HEK293T (cell line): ENCODE measurements around the gene TOMM22.

Source experiments
- BHLHE40 ChIP-seq: fragments of 450-650 bp; IDR thresholded peaks from 2 replicates; pipeline ENCODE4 v1.6.1; 2016; ENCODE audit warnings: mild to moderate bottlenecking, moderate library complexity, borderline replicate concordance
- CTBP1 ChIP-seq: fragments of 450-650 bp; IDR thresholded peaks from 2 replicates; pipeline ENCODE4 v1.6.1; 2016; ENCODE audit warnings: borderline replicate concordance
- ELF4 ChIP-seq: fragments of 450-650 bp; IDR thresholded peaks from 2 replicates; pipeline ENCODE4 v1.6.1; 2017; ENCODE audit warnings: antibody characterized with exemption
- FOXA1 ChIP-seq: fragments of 450-650 bp; IDR thresholded peaks from 2 replicates; pipeline ENCODE4 v1.6.1; 2016; ENCODE audit warnings: mild to moderate bottlenecking
- FOXK2 ChIP-seq: fragments of 450-650 bp; IDR thresholded peaks from 2 replicates; pipeline ENCODE4 v1.6.1; 2016; ENCODE audit warnings: mild to moderate bottlenecking
- FOXM1 ChIP-seq: fragments of 450-650 bp; IDR thresholded peaks from 2 replicates; pipeline ENCODE4 v1.6.1; 2017; ENCODE audit warnings: mild to moderate bottlenecking, borderline replicate concordance
- HDGF ChIP-seq: fragments of 450-650 bp; IDR thresholded peaks from 2 replicates; pipeline ENCODE4 v1.6.1; 2017; ENCODE audit warnings: antibody characterized with exemption, borderline replicate concordance
- L3MBTL2 ChIP-seq: fragments of 450-650 bp; conservative IDR thresholded peaks from 2 replicates; pipeline ENCODE4 v1.6.1; 2016; ENCODE audit warnings: mild to moderate bottlenecking
- LEF1 ChIP-seq: fragments of 450-650 bp; IDR thresholded peaks from 2 replicates; pipeline ENCODE4 v1.6.1; 2017; ENCODE audit warnings: mild to moderate bottlenecking, borderline replicate concordance
- NFRKB ChIP-seq: fragments of 450-650 bp; IDR thresholded peaks from 2 replicates; pipeline ENCODE4 v1.6.1; 2016; ENCODE audit warnings: mild to moderate bottlenecking, moderate library complexity
- SP1 ChIP-seq: fragments of 450-650 bp; IDR thresholded peaks from 2 replicates; pipeline ENCODE4 v1.6.1; 2017
- SUZ12 ChIP-seq: fragments of 450-650 bp; IDR thresholded peaks from 2 replicates; pipeline ENCODE4 v1.6.1; 2016; ENCODE audit warnings: mild to moderate bottlenecking
- TARDBP ChIP-seq: fragments of 450-650 bp; IDR thresholded peaks from 2 replicates; pipeline ENCODE4 v1.6.1; 2016
- ZNF384 ChIP-seq: fragments of 450-650 bp; IDR thresholded peaks from 2 replicates; pipeline ENCODE4 v1.6.1; 2016

DNA sequence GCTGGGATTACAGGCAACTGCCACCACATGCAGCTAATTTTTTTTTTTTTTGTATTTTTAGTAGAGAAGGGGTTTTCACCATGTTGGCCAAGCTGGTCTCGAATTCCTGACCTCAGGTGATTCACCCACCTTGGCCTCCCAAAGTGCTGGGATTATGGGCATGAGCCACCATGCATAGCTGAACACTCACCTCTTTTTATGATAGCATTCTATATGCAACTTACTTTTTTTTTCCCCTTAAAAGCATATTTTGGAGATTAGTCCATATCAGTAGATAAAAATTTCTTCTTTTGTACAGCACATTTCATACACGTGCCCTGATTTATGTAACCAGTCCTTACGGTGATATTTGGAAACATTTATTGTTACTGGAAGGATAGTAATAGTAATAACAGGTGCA, 38.6 kb downstream of the TOMM22 start:
- TF ChIP-seq SP1: no peak
- no peak for TF ChIP-seq ZNF384
- no peak for TF ChIP-seq FOXM1
- TF ChIP-seq FOXA1: no peak
- TF ChIP-seq SUZ12: no peak
- no peak for TF ChIP-seq LEF1
- no peak for TF ChIP-seq ELF4
- no peak for TF ChIP-seq HDGF
- TF ChIP-seq BHLHE40: no peak
- TF ChIP-seq CTBP1: no peak
- no peak for TF ChIP-seq L3MBTL2
- TF ChIP-seq NFRKB: no peak
- TF ChIP-seq FOXK2: no peak
- no peak for TF ChIP-seq TARDBP
